ENCODE results near the gene LRP5.
"Not testable (repeated sequence)": the region's sequence is repeated elsewhere in the genome, so short reads cannot be mapped to it uniquely, and the experiment has no call there.

The LRP5 gene

GRCh38 chr11:68441466-68442230 lies 129.3 kb downstream of the LRP5 start:
- no peak overlapping the region for H3K4me3 ChIP-seq (ENCODE audit: control insufficient read depth, low read depth, low read length)
- DNase-seq (ENCODE audit: low read depth) = no peak
- TF ChIP-seq, protein P1, sequence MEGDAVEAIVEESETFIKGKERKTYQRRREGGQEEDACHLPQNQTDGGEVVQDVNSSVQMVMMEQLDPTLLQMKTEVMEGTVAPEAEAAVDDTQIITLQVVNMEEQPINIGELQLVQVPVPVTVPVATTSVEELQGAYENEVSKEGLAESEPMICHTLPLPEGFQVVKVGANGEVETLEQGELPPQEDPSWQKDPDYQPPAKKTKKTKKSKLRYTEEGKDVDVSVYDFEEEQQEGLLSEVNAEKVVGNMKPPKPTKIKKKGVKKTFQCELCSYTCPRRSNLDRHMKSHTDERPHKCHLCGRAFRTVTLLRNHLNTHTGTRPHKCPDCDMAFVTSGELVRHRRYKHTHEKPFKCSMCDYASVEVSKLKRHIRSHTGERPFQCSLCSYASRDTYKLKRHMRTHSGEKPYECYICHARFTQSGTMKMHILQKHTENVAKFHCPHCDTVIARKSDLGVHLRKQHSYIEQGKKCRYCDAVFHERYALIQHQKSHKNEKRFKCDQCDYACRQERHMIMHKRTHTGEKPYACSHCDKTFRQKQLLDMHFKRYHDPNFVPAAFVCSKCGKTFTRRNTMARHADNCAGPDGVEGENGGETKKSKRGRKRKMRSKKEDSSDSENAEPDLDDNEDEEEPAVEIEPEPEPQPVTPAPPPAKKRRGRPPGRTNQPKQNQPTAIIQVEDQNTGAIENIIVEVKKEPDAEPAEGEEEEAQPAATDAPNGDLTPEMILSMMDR (IDR thresholded peaks at IDR 0.05; ENCODE audit: control insufficient read depth, insufficient read depth, low read depth, low read length, missing control alignments) = no peak

- TF ChIP-seq, protein P1 (IDR thresholded peaks at IDR 0.05; ENCODE audit: control insufficient read depth, insufficient read depth, low read depth, low read length, missing control alignments) = no peak
- no peak overlapping the region for H3K4me3 ChIP-seq (ENCODE audit: control insufficient read depth, low read depth, low read length)
- no peak for DNase-seq (ENCODE audit: low read depth)
Observed at GRCh38 chr11:68442433-68442832, 130.0 kb downstream of the LRP5 start.

GRCh38 chr11:68444566-68444965 lies 132.2 kb downstream of the LRP5 start:
- DNase-seq (ENCODE audit: low read depth) = no peak
- TF ChIP-seq, protein P1 (IDR thresholded peaks at IDR 0.05; ENCODE audit: control insufficient read depth, insufficient read depth, low read depth, low read length, missing control alignments) = no peak
- no peak overlapping the region for H3K4me3 ChIP-seq (ENCODE audit: control insufficient read depth, low read depth, low read length)

- no peak overlapping the region for H3K4me3 ChIP-seq (ENCODE audit: control insufficient read depth, low read depth, low read length)
- no peak for DNase-seq (ENCODE audit: low read depth)
- TF ChIP-seq, protein P1 (IDR thresholded peaks at IDR 0.05; ENCODE audit: control insufficient read depth, insufficient read depth, low read depth, low read length, missing control alignments) = no peak
Observed at GRCh38 chr11:68445531-68446035, 133.2 kb downstream of the LRP5 start.

GRCh38 chr11:68446046-68446725 lies 133.8 kb downstream of the LRP5 start:
- no peak overlapping the region for H3K4me3 ChIP-seq (ENCODE audit: control insufficient read depth, low read depth, low read length)
- TF ChIP-seq, protein P1 (IDR thresholded peaks at IDR 0.05; ENCODE audit: control insufficient read depth, insufficient read depth, low read depth, low read length, missing control alignments) = no peak
- DNase-seq (ENCODE audit: low read depth) = no peak

DNA sequence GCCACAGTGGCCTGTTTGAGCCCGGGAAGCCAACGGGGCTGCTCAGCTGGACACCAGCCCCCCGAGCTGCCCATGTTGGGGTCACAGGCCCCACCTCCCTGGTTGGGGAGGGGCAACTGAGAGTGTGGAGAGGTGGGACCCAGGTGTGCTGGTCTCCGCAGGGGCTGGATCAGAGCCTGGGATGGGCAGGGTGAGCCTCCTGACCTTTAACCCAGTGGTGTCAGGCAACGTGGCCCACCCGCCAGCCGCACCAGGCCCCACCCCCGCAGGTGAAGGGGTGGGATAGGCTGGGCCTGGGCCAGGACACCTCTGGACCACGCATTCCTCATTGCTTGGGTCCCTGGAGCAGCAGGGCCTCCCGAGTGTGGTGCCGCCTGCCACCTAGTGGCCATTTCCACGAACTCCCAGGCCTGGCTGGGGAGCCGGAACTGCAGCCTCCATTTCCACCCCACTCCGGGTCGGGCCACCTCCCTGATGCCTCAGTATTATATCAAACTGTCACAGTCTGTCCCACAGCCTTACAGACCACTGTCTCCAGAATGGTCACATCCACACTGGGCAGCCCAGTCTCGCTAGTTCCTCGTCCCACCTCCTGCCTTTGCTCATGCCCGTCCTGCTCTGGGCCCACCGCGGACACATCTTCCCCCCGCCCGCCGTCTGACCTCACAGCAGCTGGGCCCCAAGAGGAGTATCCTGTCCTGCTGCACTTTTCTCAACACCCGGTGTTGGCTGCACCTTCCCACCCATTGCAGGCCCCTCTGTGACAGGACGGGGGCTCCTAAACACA lies 134.8 kb downstream of the LRP5 start:
- H3K4me3 ChIP-seq (ENCODE audit: control insufficient read depth, low read depth, low read length) = no peak overlapping the region
- no peak for DNase-seq (ENCODE audit: low read depth)
- TF ChIP-seq, protein P1 (IDR thresholded peaks at IDR 0.05; ENCODE audit: control insufficient read depth, insufficient read depth, low read depth, low read length, missing control alignments) = peak; percentile 92

GRCh38 chr11:68447914-68448313 lies 135.5 kb downstream of the LRP5 start:
- DNase-seq (ENCODE audit: low read depth); H3K4me3 ChIP-seq (ENCODE audit: control insufficient read depth, low read depth, low read length): not testable (repeated sequence)

Measured in AG09309 (cell line).